Stomach smooth muscle (tissue), 2 donors: Measurements from ENCODE around the gene ZNF385B.

ENCODE experiments used
- H3K27ac ChIP-seq: one replicate; pipeline ENCODE4 v1.7.0; 2013; ENCODE audit warnings: mild to moderate bottlenecking, low read length, inconsistent platforms
- H3K27me3 ChIP-seq, 2 donors: one replicate each; pipeline ENCODE4 v1.7.0; 2013; ENCODE audit warnings: low read length in 2 of 2; ENCODE audit not compliant: insufficient read depth in 2 of 2, control insufficient read depth in 1 of 2
- H3K36me3 ChIP-seq, 2 donors: one replicate each; pipeline ENCODE4 v1.7.0; 2013; ENCODE audit warnings: low read length in 2 of 2; ENCODE audit not compliant: control insufficient read depth in 2 of 2, insufficient read depth in 2 of 2
- H3K4me1 ChIP-seq: one replicate; pipeline ENCODE4 v1.7.0; 2013; ENCODE audit warnings: low read length; ENCODE audit not compliant: control insufficient read depth, insufficient read depth
- H3K4me3 ChIP-seq, 2 donors: one replicate each; pipeline ENCODE4 v1.7.0; 2013; ENCODE audit warnings: low read length in 2 of 2
- H3K9ac ChIP-seq, 2 donors: one replicate each; pipeline ENCODE4 v1.7.0; 2013; ENCODE audit warnings: low read length in 2 of 2, mild to moderate bottlenecking in 1 of 2
- H3K9me3 ChIP-seq, 2 donors: one replicate each; pipeline ENCODE4 v1.7.0; 2013; ENCODE audit warnings: low read length in 2 of 2; ENCODE audit not compliant: control insufficient read depth in 2 of 2
- donor health status: healthy.
- donor health status: Pancreatic carcinoma.

The ZNF385B gene

GRCh38 chr2:179533875-179534274 is 327.5 kb downstream of the ZNF385B start:
- H3K9me3 ChIP-seq: peaks cover 0 to 3% of the 10 kb centered on the region in 2 donors
- no peaks in the 10 kb centered on the region for H3K4me1 ChIP-seq
- H3K9ac ChIP-seq: no peak overlapping the region
- no peaks in the 10 kb centered on the region for H3K36me3 ChIP-seq
- H3K27me3 ChIP-seq: no peaks in the 10 kb centered on the region
- no peak overlapping the region for H3K27ac ChIP-seq
- H3K4me3 ChIP-seq: no peak overlapping the region

- Histone ChIP-seq H3K9ac (no peak overlapping the region), H3K27ac (no peak overlapping the region), H3K4me1 (no peaks in the 10 kb centered on the region), H3K9me3 (no peaks in the 10 kb centered on the region), H3K36me3 (no peaks in the 10 kb centered on the region), H3K27me3 (no peaks in the 10 kb centered on the region), H3K4me3 (no peak overlapping the region)
Measured at GRCh38 chr2:179532863-179533278, 328.5 kb downstream of the ZNF385B start.

GRCh38 chr2:179528576-179529069 is 332.8 kb downstream of the ZNF385B start:
- H3K27me3 ChIP-seq: no peaks in the 10 kb centered on the region
- H3K27ac ChIP-seq: no peak overlapping the region
- no peak overlapping the region for H3K4me3 ChIP-seq
- H3K9ac ChIP-seq: no peak overlapping the region
- no peaks in the 10 kb centered on the region for H3K9me3 ChIP-seq
- no peaks in the 10 kb centered on the region for H3K36me3 ChIP-seq
- H3K4me1 ChIP-seq: no peaks in the 10 kb centered on the region

- H3K27ac ChIP-seq: no peak overlapping the region
Measured at GRCh38 chr2:179525340-179525739, 336.1 kb downstream of the ZNF385B start.

GRCh38 chr2:179524809-179525339 is 336.5 kb downstream of the ZNF385B start:
- no peak overlapping the region for H3K4me3 ChIP-seq
- no peaks in the 10 kb centered on the region for H3K9me3 ChIP-seq
- no peak overlapping the region for H3K9ac ChIP-seq
- H3K36me3 ChIP-seq: no peaks in the 10 kb centered on the region
- H3K4me1 ChIP-seq: no peaks in the 10 kb centered on the region
- H3K27ac ChIP-seq: no peak overlapping the region
- H3K27me3 ChIP-seq: no peaks in the 10 kb centered on the region

More at GRCh38 chr2:179525340-179525739, 336.1 kb downstream of the ZNF385B start:
- Histone ChIP-seq H3K36me3 (no peaks in the 10 kb centered on the region), H3K9ac (no peak overlapping the region), H3K9me3 (no peaks in the 10 kb centered on the region), H3K27me3 (no peaks in the 10 kb centered on the region), H3K4me3 (no peak overlapping the region), H3K4me1 (no peaks in the 10 kb centered on the region)

- H3K27me3 ChIP-seq: no peaks in the 10 kb centered on the region
- H3K9me3 ChIP-seq: no peaks in the 10 kb centered on the region
- H3K36me3 ChIP-seq: no peaks in the 10 kb centered on the region
- no peaks in the 10 kb centered on the region for H3K4me1 ChIP-seq
- no peak overlapping the region for H3K4me3 ChIP-seq
- H3K9ac ChIP-seq: no peak overlapping the region
- no peak overlapping the region for H3K27ac ChIP-seq
Measured at GRCh38 chr2:179521944-179522343, 339.5 kb downstream of the ZNF385B start.

DNA sequence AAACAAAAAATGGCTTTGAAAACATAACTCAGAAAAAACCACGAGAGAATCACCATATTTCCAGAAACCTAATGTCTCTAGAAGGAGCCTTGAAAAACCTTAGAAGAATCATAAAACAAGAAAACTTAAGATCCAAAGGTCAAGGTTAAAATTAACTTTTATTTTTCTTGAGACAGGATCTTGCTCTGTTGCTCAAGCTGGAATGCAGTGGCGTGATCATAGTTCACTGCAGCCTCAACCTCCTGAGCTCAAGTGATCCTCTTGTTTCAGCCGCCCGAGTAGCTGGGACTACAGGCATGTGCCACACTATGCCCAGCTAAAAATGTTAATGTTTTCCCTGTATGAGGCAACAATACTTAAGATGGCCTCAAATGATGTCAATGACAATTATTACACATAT is 342.6 kb downstream of the ZNF385B start:
- H3K27ac ChIP-seq: no peak overlapping the region
- no peaks in the 10 kb centered on the region for H3K27me3 ChIP-seq
- H3K36me3 ChIP-seq: no peaks in the 10 kb centered on the region
- H3K4me1 ChIP-seq: no peaks in the 10 kb centered on the region
- no peak overlapping the region for H3K4me3 ChIP-seq
- no peak overlapping the region for H3K9ac ChIP-seq
- H3K9me3 ChIP-seq: no peaks in the 10 kb centered on the region

- no peaks in the 10 kb centered on the region for H3K36me3 ChIP-seq
- H3K4me1 ChIP-seq: no peaks in the 10 kb centered on the region
- no peak overlapping the region for H3K9ac ChIP-seq
- no peak overlapping the region for H3K27ac ChIP-seq
- no peak overlapping the region for H3K4me3 ChIP-seq
- H3K9me3 ChIP-seq: no peaks in the 10 kb centered on the region
- no peaks in the 10 kb centered on the region for H3K27me3 ChIP-seq
Measured at GRCh38 chr2:179513181-179513580, 348.2 kb downstream of the ZNF385B start.

DNA sequence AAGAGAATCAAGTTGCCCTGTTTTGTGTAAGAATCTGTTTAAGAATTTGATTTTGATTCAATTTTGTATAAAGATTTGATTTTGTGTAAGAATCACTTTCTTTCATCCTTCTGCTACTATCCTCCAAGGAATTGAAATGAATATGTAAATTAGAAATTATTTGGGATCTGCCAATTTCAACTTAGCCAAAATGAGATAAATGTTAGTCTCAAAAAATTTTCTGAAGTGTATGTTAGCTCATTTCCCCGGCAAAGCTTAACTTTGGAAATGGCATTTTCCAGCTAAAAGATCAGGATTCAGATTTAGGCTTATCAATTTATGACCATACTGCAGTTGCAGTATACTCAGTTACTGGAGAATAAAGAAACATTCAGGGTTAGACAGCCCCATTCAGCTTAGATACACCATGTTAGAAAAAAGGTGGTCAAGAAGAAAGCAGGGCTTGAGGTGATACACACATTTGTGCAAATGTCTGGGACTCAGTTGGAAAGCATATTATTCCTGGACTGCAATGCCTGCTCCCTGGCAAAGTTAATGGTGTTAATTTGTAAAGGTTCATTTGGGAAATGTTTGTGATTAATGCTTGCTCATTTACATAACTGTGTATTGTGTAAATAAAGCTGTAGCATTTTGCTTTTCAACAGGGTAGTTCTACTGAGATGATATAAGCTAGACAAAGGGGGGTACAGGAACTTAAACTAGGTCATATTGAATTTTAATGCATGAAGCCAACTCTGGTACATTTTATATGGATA is 349.0 kb downstream of the ZNF385B start:
- H3K27ac ChIP-seq: no peak overlapping the region

GRCh38 chr2:179511105-179511789 is 350.2 kb downstream of the ZNF385B start:
- no peak overlapping the region for H3K27ac ChIP-seq
- no peak overlapping the region for H3K4me3 ChIP-seq
- H3K27me3 ChIP-seq: no peaks in the 10 kb centered on the region
- no peak overlapping the region for H3K9ac ChIP-seq
- no peaks in the 10 kb centered on the region for H3K36me3 ChIP-seq
- H3K4me1 ChIP-seq: no peaks in the 10 kb centered on the region
- H3K9me3 ChIP-seq: no peaks in the 10 kb centered on the region

More for the DNA sequence above, 349.0 kb downstream of the ZNF385B start:
- Histone ChIP-seq H3K27me3 (no peaks in the 10 kb centered on the region), H3K9ac (no peak overlapping the region), H3K9me3 (no peaks in the 10 kb centered on the region), H3K4me1 (no peaks in the 10 kb centered on the region), H3K36me3 (no peaks in the 10 kb centered on the region), H3K4me3 (no peak overlapping the region)
